ENCODE measurements around the gene CALD1.
"Not testable (repeated sequence)": the region's sequence is repeated elsewhere in the genome, so short reads cannot be mapped to it uniquely, and the experiment has no call there.

CALD1 gene

GRCh38 chr7:134954197-134955082 lies 175.0 kb downstream of the CALD1 start:
- no peak for DNase-seq (ENCODE audit: low read depth)

- no peak for DNase-seq (ENCODE audit: low read depth)
Measured at GRCh38 chr7:134957005-134957404, 177.6 kb downstream of the CALD1 start.

GRCh38 chr7:134959810-134960209 lies 180.4 kb downstream of the CALD1 start:
- no peak for DNase-seq (ENCODE audit: low read depth)

- DNase-seq (ENCODE audit: low read depth), result no peak
Measured at GRCh38 chr7:134962270-134962780, 182.9 kb downstream of the CALD1 start.

- DNase-seq (ENCODE audit: low read depth), result no peak
Measured at GRCh38 chr7:134963036-134963435, 183.6 kb downstream of the CALD1 start.

DNA sequence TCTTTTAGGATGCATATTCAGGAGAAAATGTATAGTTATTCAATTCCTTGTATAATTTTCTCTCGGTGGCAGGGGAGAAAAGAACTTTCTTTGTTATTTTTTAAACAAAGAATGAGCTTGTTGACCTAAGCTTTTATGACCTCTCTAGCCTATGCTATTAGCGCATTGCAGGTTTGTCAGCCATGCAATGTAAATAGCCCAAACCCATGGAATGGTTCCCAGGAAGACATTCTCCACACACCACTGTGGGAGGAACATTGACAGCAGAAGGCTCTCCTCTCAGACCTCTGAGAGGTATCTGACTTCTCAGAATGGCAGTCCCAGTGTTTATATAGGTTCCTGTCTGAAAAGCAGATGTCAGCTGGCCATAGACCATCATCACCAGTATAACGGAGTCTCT lies 187.3 kb downstream of the CALD1 start:
- DNase-seq (ENCODE audit: low read depth), result no peak

DNA sequence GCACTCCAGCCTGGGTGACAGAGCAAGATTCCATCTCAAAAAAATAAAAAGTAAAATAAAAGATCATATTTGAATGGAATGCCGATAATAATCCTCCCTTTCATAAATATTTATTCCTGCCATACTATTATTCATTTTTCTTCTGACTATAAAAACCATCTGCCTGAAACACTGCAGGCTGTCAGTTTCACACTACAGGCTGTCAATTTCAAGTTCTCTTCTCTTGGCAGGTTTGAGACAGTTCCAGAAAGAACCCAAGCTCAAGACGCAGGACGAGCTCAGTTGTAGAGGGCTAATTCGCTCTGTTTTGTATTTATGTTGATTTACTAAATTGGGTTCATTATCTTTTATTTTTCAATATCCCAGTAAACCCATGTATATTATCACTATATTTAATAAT lies 188.7 kb downstream of the CALD1 start:
- no peak for DNase-seq (ENCODE audit: low read depth)

DNA sequence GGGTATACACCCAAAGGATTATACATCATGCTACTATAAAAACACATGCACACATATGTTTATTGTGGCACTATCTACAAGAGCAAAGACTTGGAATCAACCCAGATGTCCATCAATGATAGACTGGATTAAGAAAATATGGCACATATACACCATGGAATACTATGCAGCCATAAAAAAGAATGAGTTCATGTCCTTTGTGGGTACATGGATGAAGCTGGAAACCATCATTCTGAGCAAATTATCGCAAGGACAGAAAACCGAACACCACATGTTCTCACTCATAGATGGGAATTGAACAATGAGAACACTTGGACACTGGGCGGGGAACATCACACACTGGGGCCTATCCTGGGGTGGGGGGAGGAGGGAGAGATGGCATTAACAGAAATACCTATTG lies 202.2 kb downstream of the CALD1 start:
- not testable (repeated sequence) for DNase-seq (ENCODE audit: low read depth)

- DNase-seq (ENCODE audit: low read depth), result no peak
Measured at GRCh38 chr7:134985894-134986362, 206.5 kb downstream of the CALD1 start.

DNA sequence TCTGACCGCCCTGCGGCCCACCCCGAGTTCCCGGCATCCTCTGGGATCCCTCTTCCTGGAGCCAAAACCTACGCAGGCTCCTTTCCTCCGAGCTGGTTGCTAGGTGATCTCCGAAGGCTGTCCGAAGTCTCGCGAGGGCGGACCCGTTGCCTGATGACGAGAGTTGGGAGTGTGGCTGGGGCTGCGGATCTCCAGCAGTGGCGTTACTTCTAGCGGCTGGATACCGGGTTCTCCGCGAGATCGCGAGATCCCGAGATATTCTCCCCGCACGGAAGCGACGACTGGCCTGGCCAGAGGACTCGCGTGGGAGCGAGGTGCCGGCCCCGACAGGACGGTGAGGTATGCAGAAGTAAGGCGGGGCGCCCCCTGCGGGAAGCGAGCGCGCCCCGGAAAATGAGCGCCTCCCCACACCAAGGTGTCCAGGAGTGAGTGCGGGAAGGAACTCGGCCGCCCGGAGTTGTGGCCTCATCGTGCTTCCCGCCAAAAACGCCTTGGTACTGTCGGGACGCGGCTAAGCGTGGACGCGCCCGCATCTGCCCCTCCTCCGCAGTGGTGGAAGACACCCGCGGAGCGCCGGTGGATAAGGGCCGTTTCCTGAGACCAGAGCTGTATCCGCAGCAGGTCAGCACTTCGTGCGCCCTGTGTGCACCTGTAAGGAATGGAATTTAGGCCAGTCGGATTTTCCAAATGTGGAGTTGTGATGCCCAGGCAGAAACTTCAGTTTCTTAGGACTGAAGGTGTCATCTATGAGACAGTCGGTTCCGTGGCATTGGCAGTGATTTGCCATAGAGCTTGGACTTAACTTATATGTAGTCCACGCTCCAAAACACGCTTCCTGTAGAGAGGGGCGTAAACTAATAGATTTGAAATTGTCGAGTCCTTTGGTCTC lies 207.2 kb downstream of the CALD1 start, which contains the start of gene AGBL3:
Gene AGBL3, plus strand, starts transcription at position 146 of the 889 bp plus-strand sequence. CDS start 1,426 bp downstream, outside the sequence.
- peak; percentile 77 for DNase-seq (ENCODE audit: low read depth)

GRCh38 chr7:134988161-134988560 lies 208.7 kb downstream of the CALD1 start:
- DNase-seq (ENCODE audit: low read depth), result no peak

GRCh38 chr7:134991469-134992339 lies 212.3 kb downstream of the CALD1 start:
- DNase-seq (ENCODE audit: low read depth), result no peak

GRCh38 chr7:134992626-134993179 lies 213.3 kb downstream of the CALD1 start:
- DNase-seq (ENCODE audit: low read depth), result no peak

DNA sequence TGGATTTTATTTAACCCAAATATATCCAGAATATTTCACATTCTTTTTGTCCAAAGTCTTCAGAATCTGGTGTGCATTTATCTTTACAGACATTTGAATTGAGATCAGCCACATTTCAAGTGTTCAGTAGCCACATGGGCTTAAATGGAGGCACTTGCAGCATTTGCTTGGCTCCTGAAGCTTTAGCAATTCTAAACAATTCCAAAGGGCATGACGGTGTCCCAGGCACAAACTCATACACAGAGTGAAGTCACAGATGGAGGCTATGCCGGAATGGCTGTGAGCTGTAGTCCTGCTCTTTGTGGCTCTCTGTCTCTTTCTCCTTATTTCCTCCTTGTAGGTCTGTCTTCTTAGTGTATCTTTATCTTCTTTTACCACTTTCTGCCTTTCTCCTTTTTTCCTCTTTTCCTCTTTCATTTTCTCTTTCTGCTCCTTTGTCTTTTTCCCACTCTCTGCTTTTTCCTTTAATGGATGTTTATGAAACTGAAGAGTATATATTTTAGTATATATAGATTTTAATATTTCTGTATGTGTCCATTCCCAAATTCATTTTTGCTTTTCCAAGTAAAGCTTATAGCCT lies 214.5 kb downstream of the CALD1 start:
- DNase-seq (ENCODE audit: low read depth), result no peak

- DNase-seq (ENCODE audit: low read depth), result no peak
Measured at GRCh38 chr7:134995239-134996096, 216.0 kb downstream of the CALD1 start.

DNA sequence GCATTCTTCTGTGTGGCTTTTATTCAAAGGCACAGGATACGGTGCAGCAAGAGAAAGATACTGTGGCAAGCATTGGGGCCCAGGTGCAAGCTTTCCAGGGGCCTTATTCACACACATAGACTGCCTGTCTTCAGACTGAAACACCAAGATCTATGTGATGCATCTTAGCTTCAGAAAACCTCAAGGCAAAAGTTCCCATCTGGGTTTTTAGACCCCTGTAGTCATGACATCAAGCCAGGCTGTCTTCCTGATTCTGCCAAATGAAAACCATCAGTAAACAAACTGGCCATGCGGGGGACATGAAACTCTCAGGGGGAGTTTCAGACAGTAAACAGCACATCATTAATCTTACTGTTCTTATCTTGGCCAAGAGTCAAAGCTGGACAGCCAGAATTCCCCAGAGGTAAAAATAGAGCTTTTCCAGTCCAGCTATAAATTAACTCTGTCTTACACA lies 216.7 kb downstream of the CALD1 start:
- no peak for DNase-seq (ENCODE audit: low read depth)

GRCh38 chr7:134997214-134997885 lies 217.9 kb downstream of the CALD1 start:
- DNase-seq (ENCODE audit: low read depth), result no peak

GRCh38 chr7:134999136-134999535 lies 219.7 kb downstream of the CALD1 start:
- no peak for DNase-seq (ENCODE audit: low read depth)
